Fibroblast of villous mesenchyme (primary cell): ENCODE measurements around the gene GAB1. TPM values are rescaled to one million over a fixed set of nuclear protein-coding genes. Genes with fewer than 3 reads are reported as not detected.
A peak's percentile ranks its signal among the peaks of the same experiment; 100 is the strongest.

Experiments
- DNase-seq: peaks from one replicate; pipeline ENCODE4 v3.0.0-alpha.2; 2010; ENCODE audit warnings: low read depth
- H3K4me3 ChIP-seq: 2 replicates; pipeline ENCODE4 v1.5.1; 2011; ENCODE audit warnings: low read depth, mild to moderate bottlenecking, low read length
- small RNA-seq: library from RNA; depleted of rRNA; stranded (forward); fragments of <200 nt; gene quantifications from one replicate; pipeline ENCODE3, GENCODE V24; 2012
- total RNA-seq: library from RNA; depleted of rRNA; stranded (reverse); fragments of >200 nt; gene quantifications from 2 replicates; pipeline ENCODE4 v1.2.3, GENCODE V29; 2012
- TF ChIP-seq, protein P1 (sequence below): IDR thresholded peaks from 2 replicates; pipeline ENCODE4 v1.5.1; 2012; ENCODE audit warnings: low read depth, mild to moderate bottlenecking, low read length; ENCODE audit not compliant: insufficient read depth

The GAB1 gene
- total RNA-seq, 1 donor, result 13.0 TPM

DNA sequence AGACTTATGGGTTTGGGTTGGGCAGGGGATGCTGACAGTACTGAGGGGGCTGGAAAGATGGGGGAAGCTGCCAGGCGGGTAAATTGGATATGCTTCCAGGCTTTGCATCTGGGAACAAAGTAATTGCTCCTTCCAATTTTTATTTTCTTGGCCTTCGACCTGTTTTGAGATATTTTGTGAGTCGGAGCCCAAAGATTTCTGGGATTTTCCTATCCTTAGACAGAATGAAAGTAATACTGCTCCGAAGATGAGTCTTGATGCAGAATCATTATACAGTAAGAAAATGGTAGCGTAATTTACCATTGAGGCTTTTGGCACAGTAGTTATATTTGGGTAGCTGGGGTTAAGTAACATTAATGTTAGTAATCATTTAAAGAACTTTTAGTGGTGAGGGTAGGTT is 178.2 kb downstream of the GAB1 start:
- peak; percentile 24 for DNase-seq
- TF ChIP-seq, protein P1, sequence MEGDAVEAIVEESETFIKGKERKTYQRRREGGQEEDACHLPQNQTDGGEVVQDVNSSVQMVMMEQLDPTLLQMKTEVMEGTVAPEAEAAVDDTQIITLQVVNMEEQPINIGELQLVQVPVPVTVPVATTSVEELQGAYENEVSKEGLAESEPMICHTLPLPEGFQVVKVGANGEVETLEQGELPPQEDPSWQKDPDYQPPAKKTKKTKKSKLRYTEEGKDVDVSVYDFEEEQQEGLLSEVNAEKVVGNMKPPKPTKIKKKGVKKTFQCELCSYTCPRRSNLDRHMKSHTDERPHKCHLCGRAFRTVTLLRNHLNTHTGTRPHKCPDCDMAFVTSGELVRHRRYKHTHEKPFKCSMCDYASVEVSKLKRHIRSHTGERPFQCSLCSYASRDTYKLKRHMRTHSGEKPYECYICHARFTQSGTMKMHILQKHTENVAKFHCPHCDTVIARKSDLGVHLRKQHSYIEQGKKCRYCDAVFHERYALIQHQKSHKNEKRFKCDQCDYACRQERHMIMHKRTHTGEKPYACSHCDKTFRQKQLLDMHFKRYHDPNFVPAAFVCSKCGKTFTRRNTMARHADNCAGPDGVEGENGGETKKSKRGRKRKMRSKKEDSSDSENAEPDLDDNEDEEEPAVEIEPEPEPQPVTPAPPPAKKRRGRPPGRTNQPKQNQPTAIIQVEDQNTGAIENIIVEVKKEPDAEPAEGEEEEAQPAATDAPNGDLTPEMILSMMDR, result no peak
- peak overlapping the region; percentile 89 for H3K4me3 ChIP-seq

DNA sequence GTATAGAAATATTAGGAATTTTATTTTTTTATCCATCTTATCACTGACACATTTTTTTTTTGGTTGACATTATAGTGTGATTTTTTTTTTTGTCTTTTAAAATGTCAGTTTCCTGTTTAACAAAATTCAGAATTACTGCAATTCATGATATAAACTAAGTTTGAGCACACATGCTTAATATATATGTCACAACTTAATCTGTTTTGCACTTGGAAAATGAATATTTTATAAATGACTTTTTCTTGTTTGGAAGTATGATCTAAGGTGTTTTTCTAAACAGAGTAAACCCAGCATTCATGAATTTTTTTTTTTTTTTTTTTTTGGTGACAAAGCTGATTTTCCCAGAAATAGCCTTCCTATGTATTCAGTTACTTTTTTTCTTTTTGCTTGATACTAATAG is 179.2 kb downstream of the GAB1 start:
- no peak for DNase-seq
- peak overlapping the region; percentile 89 for H3K4me3 ChIP-seq
- TF ChIP-seq, protein P1, result no peak

DNA sequence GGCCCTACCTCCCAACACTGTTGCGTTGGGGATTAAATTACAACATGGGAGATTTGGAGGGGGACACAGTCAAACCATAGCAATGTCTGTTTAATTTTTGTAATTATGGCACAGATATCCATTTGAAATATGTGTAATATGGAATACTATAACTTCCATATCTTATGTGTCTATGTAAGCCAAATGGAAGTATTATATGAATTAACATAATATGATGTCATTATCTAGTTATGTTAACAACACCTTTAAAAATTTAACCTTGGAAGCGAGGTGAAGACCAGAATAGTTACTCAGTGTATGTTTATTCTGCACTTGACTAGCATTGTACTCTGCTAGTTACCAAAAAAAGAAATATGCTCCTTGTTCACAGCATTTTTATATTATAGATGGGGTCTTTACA is 181.1 kb downstream of the GAB1 start:
- TF ChIP-seq, protein P1, result no peak
- no peak for DNase-seq
- no peak overlapping the region for H3K4me3 ChIP-seq

Small RNA genes lying within 50 kb of the gene (small RNA-seq; reads per million reads assigned to genes)
- gene MIR3139, result not detected
- not detected for gene RF00019

Other genes with a start within 250 kb of the GAB1 start
- gene USP38, start 152.0 kb upstream of the GAB1 start, total RNA-seq, result 27.4 and 29.4 TPM in 2 replicates
- 50.6 and 73.8 TPM in 2 replicates for gene SMARCA5, start 176.8 kb downstream of the GAB1 start, total RNA-seq